ENCODE results near the gene CFAP92.

GRCh38 chr3:128993461-128994172, at the start of gene CFAP92:
- TF ChIP-seq CTCF (IDR thresholded peaks at IDR 0.05) (no peak), POLR2A (IDR thresholded peaks at IDR 0.05) (no peak)

All from testis (tissue), 2 donors.